ENCODE measurements around the gene NT5E. TPM values are rescaled to one million over a fixed set of nuclear protein-coding genes. Genes with fewer than 3 reads are reported as not detected.

Gene NT5E
- total and polyA plus RNA-seq, 4 donors: 3.2 to 13.9 (median 8.5) TPM

GRCh38 chr6:85416766-85417165 lies 33.1 kb upstream of the NT5E start:
- DNase-seq: no peak
- Histone ChIP-seq H3K9ac (ENCODE audit: insufficient read depth in 1 of 2, low read length in 2 of 2) (no peak overlapping the region), H3K27ac (ENCODE audit: low read depth in 1 of 2, low read length in 1 of 2) (no peak overlapping the region), H3K9me3 (ENCODE audit: control insufficient read depth in 4 of 4, insufficient read depth in 3 of 4, low read length in 3 of 4) (no peaks in the 10 kb centered on the region), H3K27me3 (ENCODE audit: control insufficient read depth in 3 of 3, insufficient read depth in 3 of 3, low read length in 2 of 3) (no peaks in the 10 kb centered on the region), H3K36me3 (ENCODE audit: control insufficient read depth in 4 of 4, insufficient read depth in 4 of 4, low read length in 4 of 4) (no peaks in the 10 kb centered on the region), H3K4me3 (no peak overlapping the region), H3K4me1 (ENCODE audit: control insufficient read depth in 5 of 5, insufficient read depth in 5 of 5, low read length in 5 of 5) (peaks cover 0 to 6% (median 0%) of the 10 kb centered on the region in 5 donors)
- TF ChIP-seq CTCF (IDR thresholded peaks at IDR 0.05; ENCODE audit: control extremely low read depth, extremely low read depth): no peak
- no peak for ATAC-seq (ENCODE audit: insufficient read depth, low FRiP score)
- WGBS, 2 donors: 93 to 94% methylated on average over 2 of the region's 2 CpGs

- no peaks in the 10 kb centered on the region for H3K36me3 ChIP-seq (ENCODE audit: control insufficient read depth in 4 of 4, insufficient read depth in 4 of 4, low read length in 4 of 4)
- no peak for ATAC-seq (ENCODE audit: insufficient read depth, low FRiP score)
These were observed 32.5 kb upstream of the NT5E start for GRCh38 chr6:85417336-85417735.

GRCh38 chr6:85418059-85418458 lies 31.8 kb upstream of the NT5E start:
- Histone ChIP-seq H3K9ac (ENCODE audit: insufficient read depth in 1 of 2, low read length in 2 of 2) (no peak overlapping the region), H3K36me3 (ENCODE audit: control insufficient read depth in 4 of 4, insufficient read depth in 4 of 4, low read length in 4 of 4) (no peaks in the 10 kb centered on the region), H3K4me1 (ENCODE audit: control insufficient read depth in 5 of 5, insufficient read depth in 5 of 5, low read length in 5 of 5) (peaks cover 0 to 6% (median 0%) of the 10 kb centered on the region in 5 donors), H3K27ac (ENCODE audit: low read depth in 1 of 2, low read length in 1 of 2) (no peak overlapping the region), H3K4me3 (no peak overlapping the region), H3K9me3 (ENCODE audit: control insufficient read depth in 4 of 4, insufficient read depth in 3 of 4, low read length in 3 of 4) (no peaks in the 10 kb centered on the region), H3K27me3 (ENCODE audit: control insufficient read depth in 3 of 3, insufficient read depth in 3 of 3, low read length in 2 of 3) (no peaks in the 10 kb centered on the region)
- ATAC-seq (ENCODE audit: insufficient read depth, low FRiP score) (no peak), DNase-seq (no peak)
- WGBS, 2 donors: 92 to 93% methylated on average over 2 of the region's 2 CpGs
- TF ChIP-seq CTCF (IDR thresholded peaks at IDR 0.05; ENCODE audit: control extremely low read depth, extremely low read depth): no peak

More at GRCh38 chr6:85417336-85417735, 32.5 kb upstream of the NT5E start:
- Histone ChIP-seq H3K9me3 (ENCODE audit: control insufficient read depth in 4 of 4, insufficient read depth in 3 of 4, low read length in 3 of 4) (no peaks in the 10 kb centered on the region), H3K27ac (ENCODE audit: low read depth in 1 of 2, low read length in 1 of 2) (no peak overlapping the region), H3K27me3 (ENCODE audit: control insufficient read depth in 3 of 3, insufficient read depth in 3 of 3, low read length in 2 of 3) (no peaks in the 10 kb centered on the region), H3K4me3 (no peak overlapping the region), H3K9ac (ENCODE audit: insufficient read depth in 1 of 2, low read length in 2 of 2) (no peak overlapping the region), H3K4me1 (ENCODE audit: control insufficient read depth in 5 of 5, insufficient read depth in 5 of 5, low read length in 5 of 5) (peaks cover 0 to 6% (median 0%) of the 10 kb centered on the region in 5 donors)
- TF ChIP-seq CTCF (IDR thresholded peaks at IDR 0.05; ENCODE audit: control extremely low read depth, extremely low read depth): no peak
- DNase-seq: no peak
